ENCODE measurements around the gene CCDC71L. TPM values are rescaled to one million over a fixed set of nuclear protein-coding genes. Genes with fewer than 3 reads are reported as not detected.

CCDC71L gene
- total RNA-seq, 1 donor from 2014 or later: 19.4 TPM

- no peak for DNase-seq (ENCODE audit: low spot score)
Measured at GRCh38 chr7:106625678-106626301, 35.2 kb downstream of the CCDC71L start.

- DNase-seq (ENCODE audit: low spot score): no peak
Measured at GRCh38 chr7:106623853-106624252, 37.1 kb downstream of the CCDC71L start.

GRCh38 chr7:106623315-106623660, 37.7 kb downstream of the CCDC71L start:
- DNase-seq (ENCODE audit: low spot score): no peak

- no peak for DNase-seq (ENCODE audit: low spot score)
Measured at GRCh38 chr7:106622654-106623314, 38.2 kb downstream of the CCDC71L start.

GRCh38 chr7:106621393-106622132, 39.4 kb downstream of the CCDC71L start:
- DNase-seq (ENCODE audit: low spot score): no peak

- no peak for DNase-seq (ENCODE audit: low spot score)
Measured at GRCh38 chr7:106620676-106621075, 40.3 kb downstream of the CCDC71L start.

- no peak for DNase-seq (ENCODE audit: low spot score)
Measured at GRCh38 chr7:106620034-106620433, 40.9 kb downstream of the CCDC71L start.

- DNase-seq (ENCODE audit: low spot score): no peak
Measured at GRCh38 chr7:106619213-106619612, 41.7 kb downstream of the CCDC71L start.

GRCh38 chr7:106618480-106618879, 42.5 kb downstream of the CCDC71L start:
- DNase-seq (ENCODE audit: low spot score): no peak

- DNase-seq (ENCODE audit: low spot score): no peak
Measured at GRCh38 chr7:106617860-106618259, 43.1 kb downstream of the CCDC71L start.

- no peak for DNase-seq (ENCODE audit: low spot score)
Measured at GRCh38 chr7:106616708-106617051, 44.3 kb downstream of the CCDC71L start.

- DNase-seq (ENCODE audit: low spot score): no peak
Measured at GRCh38 chr7:106615808-106616707, 44.9 kb downstream of the CCDC71L start.

- DNase-seq (ENCODE audit: low spot score): no peak
Measured at GRCh38 chr7:106614751-106615150, 46.2 kb downstream of the CCDC71L start.

- DNase-seq (ENCODE audit: low spot score): no peak
Measured at GRCh38 chr7:106613848-106614560, 47.0 kb downstream of the CCDC71L start.

GRCh38 chr7:106613279-106613678, 47.7 kb downstream of the CCDC71L start:
- DNase-seq (ENCODE audit: low spot score): no peak

GRCh38 chr7:106612432-106612831, 48.5 kb downstream of the CCDC71L start:
- no peak for DNase-seq (ENCODE audit: low spot score)

GRCh38 chr7:106611911-106612310, 49.0 kb downstream of the CCDC71L start:
- no peak for DNase-seq (ENCODE audit: low spot score)

GRCh38 chr7:106610996-106611886, 49.7 kb downstream of the CCDC71L start:
- no peak for DNase-seq (ENCODE audit: low spot score)

GRCh38 chr7:106609416-106609815, 51.5 kb downstream of the CCDC71L start:
- DNase-seq (ENCODE audit: low spot score): no peak

- no peak for DNase-seq (ENCODE audit: low spot score)
Measured at GRCh38 chr7:106608661-106609060, 52.3 kb downstream of the CCDC71L start.
